Right lobe of liver (tissue), 4 donors: Measurements from ENCODE around the gene GPSM3.

Experiments
- POLR2A ChIP-seq: fragments of 450-650 bp; IDR thresholded peaks from one replicate; pipeline ENCODE4 v1.6.1; 2017; ENCODE audit warnings: antibody characterized with exemption, mild to moderate bottlenecking
- TF ChIP-seq, protein P1 (sequence below), 4 donors: fragments of 200-600 bp in 3 of 4; fragments of 450-650 bp in 1 of 4; IDR thresholded peaks; one replicate each; pipeline versions ENCODE4 v1.5.1 to v1.8.0; 2016 to 2022; ENCODE audit warnings: antibody characterized with exemption in 4 of 4, mild to moderate bottlenecking in 2 of 4
- donor health status: DM: no; HTN: no; CAD: no.
- donor health status: DM: no; HTN: no; CAD: no.
- donor health status: DM: no; HTN: yes; CAD: no.

DNA sequence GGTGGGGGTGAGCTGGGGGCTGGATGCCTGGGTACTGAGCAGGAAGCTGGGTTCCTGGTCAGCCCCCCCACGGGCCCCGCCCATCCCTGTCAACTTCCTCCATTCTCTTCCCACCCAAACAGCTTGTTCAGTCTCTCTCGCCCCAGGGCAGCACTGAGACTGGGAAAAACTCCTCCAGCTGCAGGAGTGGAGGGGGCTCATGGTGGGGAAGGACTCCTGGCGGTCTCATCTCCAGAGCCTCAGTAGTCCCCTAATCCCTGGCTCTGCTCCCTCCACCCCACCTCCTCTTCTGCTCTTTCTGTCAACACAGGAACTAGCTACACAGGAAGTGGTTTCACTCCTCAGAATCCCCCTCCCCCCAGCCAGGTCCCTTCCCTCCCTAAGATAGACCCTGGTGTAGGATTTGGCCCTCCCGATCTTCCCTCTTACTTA is at the start of gene GPSM3:
- TF ChIP-seq, protein P1, sequence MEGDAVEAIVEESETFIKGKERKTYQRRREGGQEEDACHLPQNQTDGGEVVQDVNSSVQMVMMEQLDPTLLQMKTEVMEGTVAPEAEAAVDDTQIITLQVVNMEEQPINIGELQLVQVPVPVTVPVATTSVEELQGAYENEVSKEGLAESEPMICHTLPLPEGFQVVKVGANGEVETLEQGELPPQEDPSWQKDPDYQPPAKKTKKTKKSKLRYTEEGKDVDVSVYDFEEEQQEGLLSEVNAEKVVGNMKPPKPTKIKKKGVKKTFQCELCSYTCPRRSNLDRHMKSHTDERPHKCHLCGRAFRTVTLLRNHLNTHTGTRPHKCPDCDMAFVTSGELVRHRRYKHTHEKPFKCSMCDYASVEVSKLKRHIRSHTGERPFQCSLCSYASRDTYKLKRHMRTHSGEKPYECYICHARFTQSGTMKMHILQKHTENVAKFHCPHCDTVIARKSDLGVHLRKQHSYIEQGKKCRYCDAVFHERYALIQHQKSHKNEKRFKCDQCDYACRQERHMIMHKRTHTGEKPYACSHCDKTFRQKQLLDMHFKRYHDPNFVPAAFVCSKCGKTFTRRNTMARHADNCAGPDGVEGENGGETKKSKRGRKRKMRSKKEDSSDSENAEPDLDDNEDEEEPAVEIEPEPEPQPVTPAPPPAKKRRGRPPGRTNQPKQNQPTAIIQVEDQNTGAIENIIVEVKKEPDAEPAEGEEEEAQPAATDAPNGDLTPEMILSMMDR (IDR thresholded peaks at IDR 0.05), result no peak
- no peak for TF ChIP-seq POLR2A
